ENCODE data around the gene MISP.

GRCh38 chr19:718251-718951 is 32.5 kb upstream of the MISP start:
- TF ChIP-seq POLR2A (IDR thresholded peaks at IDR 0.05; ENCODE audit: low read length) (no peak), GATA1 (IDR thresholded peaks at IDR 0.05; ENCODE audit: low read depth, low read length) (no peak)

Measured in erythroblast (primary cell).